GM18526 (cell line): Measurements from ENCODE around the gene STAP2.

ENCODE experiments used
- POLR2A ChIP-seq: IDR thresholded peaks from 3 replicates; pipeline ENCODE4 v1.6.1; 2011; ENCODE audit not compliant: insufficient read length; ENCODE audit errors: extremely low read depth

The STAP2 gene

GRCh38 chr19:4365341-4365740 is 26.7 kb upstream of the STAP2 start:
- TF ChIP-seq POLR2A: no peak

GRCh38 chr19:4363571-4364304 is 25.1 kb upstream of the STAP2 start:
- TF ChIP-seq POLR2A: no peak

- peak; percentile 17 for TF ChIP-seq POLR2A
Observed at GRCh38 chr19:4362831-4363545, 24.4 kb upstream of the STAP2 start.

- no peak for TF ChIP-seq POLR2A
Observed at GRCh38 chr19:4362101-4362828, 23.6 kb upstream of the STAP2 start.

GRCh38 chr19:4361152-4362046 is 22.8 kb upstream of the STAP2 start:
- no peak for TF ChIP-seq POLR2A

GRCh38 chr19:4360641-4361151 is 22.1 kb upstream of the STAP2 start:
- TF ChIP-seq POLR2A: no peak

- no peak for TF ChIP-seq POLR2A
Observed at GRCh38 chr19:4360081-4360569, 21.5 kb upstream of the STAP2 start.

GRCh38 chr19:4359627-4360000 is 21.0 kb upstream of the STAP2 start:
- no peak for TF ChIP-seq POLR2A

GRCh38 chr19:4358709-4359626 is 20.3 kb upstream of the STAP2 start:
- no peak for TF ChIP-seq POLR2A

GRCh38 chr19:4357921-4358326 is 19.3 kb upstream of the STAP2 start:
- TF ChIP-seq POLR2A: no peak

- TF ChIP-seq POLR2A: no peak
Observed at GRCh38 chr19:4357095-4357797, 18.6 kb upstream of the STAP2 start.

- no peak for TF ChIP-seq POLR2A
Observed at GRCh38 chr19:4354897-4355296, 16.3 kb upstream of the STAP2 start.

GRCh38 chr19:4354282-4354681 is 15.7 kb upstream of the STAP2 start:
- no peak for TF ChIP-seq POLR2A

GRCh38 chr19:4352701-4353121 is 14.1 kb upstream of the STAP2 start:
- no peak for TF ChIP-seq POLR2A
